ENCODE results near the gene ANKRD33B.

GRCh38 chr5:10668697-10669096, 104.8 kb downstream of the ANKRD33B start:
- no peak for TF ChIP-seq POLR2AphosphoS5 (IDR thresholded peaks at IDR 0.05; ENCODE audit: low read depth, low read length)
- TF ChIP-seq FOSL1 (IDR thresholded peaks at IDR 0.05; ENCODE audit: insufficient read depth, low read depth, low read length), result no peak
- TF ChIP-seq ZNF274 (IDR thresholded peaks at IDR 0.05; ENCODE audit: borderline replicate concordance, extremely low read depth, low read length), result no peak
- TF ChIP-seq RNF2 (IDR thresholded peaks at IDR 0.05; ENCODE audit: borderline replicate concordance, low read depth, low read length, missing control alignments, poor library complexity, severe bottlenecking), result no peak
- no peak for TF ChIP-seq EZH2 (IDR thresholded peaks at IDR 0.05; ENCODE audit: low read depth, low read length, severe bottlenecking)
- TF ChIP-seq, protein P1, sequence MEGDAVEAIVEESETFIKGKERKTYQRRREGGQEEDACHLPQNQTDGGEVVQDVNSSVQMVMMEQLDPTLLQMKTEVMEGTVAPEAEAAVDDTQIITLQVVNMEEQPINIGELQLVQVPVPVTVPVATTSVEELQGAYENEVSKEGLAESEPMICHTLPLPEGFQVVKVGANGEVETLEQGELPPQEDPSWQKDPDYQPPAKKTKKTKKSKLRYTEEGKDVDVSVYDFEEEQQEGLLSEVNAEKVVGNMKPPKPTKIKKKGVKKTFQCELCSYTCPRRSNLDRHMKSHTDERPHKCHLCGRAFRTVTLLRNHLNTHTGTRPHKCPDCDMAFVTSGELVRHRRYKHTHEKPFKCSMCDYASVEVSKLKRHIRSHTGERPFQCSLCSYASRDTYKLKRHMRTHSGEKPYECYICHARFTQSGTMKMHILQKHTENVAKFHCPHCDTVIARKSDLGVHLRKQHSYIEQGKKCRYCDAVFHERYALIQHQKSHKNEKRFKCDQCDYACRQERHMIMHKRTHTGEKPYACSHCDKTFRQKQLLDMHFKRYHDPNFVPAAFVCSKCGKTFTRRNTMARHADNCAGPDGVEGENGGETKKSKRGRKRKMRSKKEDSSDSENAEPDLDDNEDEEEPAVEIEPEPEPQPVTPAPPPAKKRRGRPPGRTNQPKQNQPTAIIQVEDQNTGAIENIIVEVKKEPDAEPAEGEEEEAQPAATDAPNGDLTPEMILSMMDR (IDR thresholded peaks at IDR 0.05; ENCODE audit: control extremely low read depth in 1 of 3, insufficient read depth in 1 of 3, low read depth in 1 of 3, low read length in 3 of 3), result no peak
- TF ChIP-seq BRCA1 (IDR thresholded peaks at IDR 0.05; ENCODE audit: low read depth, low read length), result no peak
- no peak for TF ChIP-seq TAF7 (optimal IDR thresholded peaks at IDR 0.05; ENCODE audit: borderline replicate concordance, low read depth, low read length)
- TF ChIP-seq, protein P2, sequence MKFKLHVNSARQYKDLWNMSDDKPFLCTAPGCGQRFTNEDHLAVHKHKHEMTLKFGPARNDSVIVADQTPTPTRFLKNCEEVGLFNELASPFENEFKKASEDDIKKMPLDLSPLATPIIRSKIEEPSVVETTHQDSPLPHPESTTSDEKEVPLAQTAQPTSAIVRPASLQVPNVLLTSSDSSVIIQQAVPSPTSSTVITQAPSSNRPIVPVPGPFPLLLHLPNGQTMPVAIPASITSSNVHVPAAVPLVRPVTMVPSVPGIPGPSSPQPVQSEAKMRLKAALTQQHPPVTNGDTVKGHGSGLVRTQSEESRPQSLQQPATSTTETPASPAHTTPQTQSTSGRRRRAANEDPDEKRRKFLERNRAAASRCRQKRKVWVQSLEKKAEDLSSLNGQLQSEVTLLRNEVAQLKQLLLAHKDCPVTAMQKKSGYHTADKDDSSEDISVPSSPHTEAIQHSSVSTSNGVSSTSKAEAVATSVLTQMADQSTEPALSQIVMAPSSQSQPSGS (IDR thresholded peaks at IDR 0.05; ENCODE audit: low read length), result no peak
- no peak for TF ChIP-seq ASH2L (IDR thresholded peaks at IDR 0.05; ENCODE audit: low read length)
